GM12891 (cell line): Measurements from ENCODE around the gene TSEN2.

Experiments used
- PAX5 ChIP-seq: IDR thresholded peaks from 2 replicates; pipeline ENCODE4 v1.6.1; 2011; ENCODE audit warnings: low read length, moderate library complexity, mild to moderate bottlenecking; ENCODE audit not compliant: insufficient read depth, severe bottlenecking
- POLR2A ChIP-seq: IDR thresholded peaks from 2 replicates; pipeline ENCODE4 v1.6.1; 2011; ENCODE audit warnings: low read depth, low read length, control low read depth
- POLR2AphosphoS5 ChIP-seq: IDR thresholded peaks from 2 replicates; pipeline ENCODE4 v1.6.1; 2011; ENCODE audit warnings: low read depth, low read length, control low read depth
- POU2F2 ChIP-seq: IDR thresholded peaks from 2 replicates; pipeline ENCODE4 v1.6.1; 2011; ENCODE audit warnings: low read depth, mild to moderate bottlenecking, control low read depth, low read length, moderate library complexity
- SPI1 ChIP-seq: IDR thresholded peaks from 2 replicates; pipeline ENCODE4 v1.6.1; 2011; ENCODE audit warnings: low read depth, low read length, control low read depth
- TAF1 ChIP-seq: IDR thresholded peaks from 2 replicates; pipeline ENCODE4 v1.6.1; 2011; ENCODE audit warnings: low read depth, low read length, control low read depth

DNA sequence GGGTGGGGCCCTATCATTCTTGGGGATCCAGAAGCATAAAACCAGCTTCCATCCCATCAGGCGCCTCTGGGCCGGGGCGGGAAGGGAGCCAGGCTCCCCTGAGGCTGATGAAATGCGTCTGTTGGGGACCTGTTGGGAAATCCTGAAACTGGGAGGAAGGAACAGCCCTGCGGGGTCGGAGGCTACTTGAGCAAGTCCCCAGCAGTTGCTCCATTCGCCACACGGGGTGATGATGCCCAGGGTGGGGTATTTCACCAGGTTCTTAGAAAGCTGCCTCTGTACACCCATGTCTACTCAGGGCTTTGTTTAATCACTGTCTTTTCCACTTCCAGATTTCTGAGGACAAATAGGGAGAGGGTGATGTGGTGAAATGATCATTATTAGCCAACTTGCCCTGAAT lies 25.4 kb upstream of the TSEN2 start:
- no peak for TF ChIP-seq POLR2A
- no peak for TF ChIP-seq TAF1
- no peak for TF ChIP-seq POLR2AphosphoS5
- TF ChIP-seq SPI1 = no peak
- no peak for TF ChIP-seq PAX5
- TF ChIP-seq POU2F2 = no peak
